CD4-positive, alpha-beta T cell (primary cell): ENCODE measurements around the gene SUCLG2. TPM values are rescaled to one million over a fixed set of nuclear protein-coding genes. Genes with fewer than 3 reads are reported as not detected.

Experiments used
- ATAC-seq: fragments of 200-7000 bp; cut with Tn5 transposase; one replicate; pipeline ENCODE4 v1.10.0; 2022; ENCODE audit warnings: mild to moderate bottlenecking; ENCODE audit not compliant: poor library complexity
- CTCF ChIA-PET: fragments of 350-600 bp; sonication (Branson Sonifier 250); formaldehyde crosslinking; loops from one replicate; lab custom pipeline; 2021; ENCODE audit warnings: antibody characterized with exemption, inconsistent platforms; lab: Charles Lee
- POLR2A ChIA-PET: fragments of 350-600 bp; sonication (Branson Sonifier 250); formaldehyde crosslinking; loops from one replicate; lab custom pipeline; 2021; ENCODE audit warnings: antibody characterized with exemption, inconsistent platforms; lab: Charles Lee
- DNase-seq, 14 experiments: peaks; one replicate each; pipeline ENCODE4 v3.0.0-alpha.2; 2013 to 2020; ENCODE audit warnings: mixed read lengths in 2 of 14
- H3K27ac ChIP-seq, 2 donors: one replicate each; pipeline versions ENCODE4 v1.5.1 to v1.7.0; 2013; ENCODE audit warnings: low read length in 2 of 2, low read depth in 1 of 2, mild to moderate bottlenecking in 1 of 2
- H3K27me3 ChIP-seq, 2 experiments: 1 replicate in 1 of 2; 2 replicates in 1 of 2; pipeline versions ENCODE4 v1.6.1 to v1.7.0; 2013; ENCODE audit warnings: low read length in 2 of 2, control low read depth in 1 of 2, mild to moderate bottlenecking in 1 of 2, moderate library complexity in 1 of 2; ENCODE audit not compliant: insufficient read depth in 2 of 2, control insufficient read depth in 1 of 2
- H3K36me3 ChIP-seq: one replicate; pipeline ENCODE4 v1.6.1; 2013; ENCODE audit warnings: low read length, control low read depth; ENCODE audit not compliant: insufficient read depth
- H3K4me1 ChIP-seq: one replicate; pipeline ENCODE4 v1.6.1; 2013; ENCODE audit warnings: low read length, control low read depth; ENCODE audit not compliant: insufficient read depth
- H3K4me3 ChIP-seq: one replicate; pipeline ENCODE4 v1.5.1; 2013; ENCODE audit warnings: mild to moderate bottlenecking, low read length, moderate library complexity
- H3K9me3 ChIP-seq, 2 experiments: 1 replicate in 1 of 2; 2 replicates in 1 of 2; pipeline versions ENCODE4 v1.6.1 to v1.7.0; 2013; ENCODE audit warnings: low read length in 2 of 2, mild to moderate bottlenecking in 2 of 2, control low read depth in 1 of 2, moderate library complexity in 1 of 2; ENCODE audit not compliant: control insufficient read depth in 1 of 2, insufficient read depth in 1 of 2
- H3K27ac Mint-ChIP-seq: one replicate; pipeline ENCODE4 v1.8.0; 2020; ENCODE audit warnings: mixed read lengths
- H3K27me3 Mint-ChIP-seq: one replicate; pipeline ENCODE4 v1.8.0; 2021; ENCODE audit warnings: mixed read lengths
- H3K36me3 Mint-ChIP-seq: one replicate; pipeline ENCODE4 v1.8.0; 2021; ENCODE audit warnings: low read depth, mixed read lengths
- H3K4me1 Mint-ChIP-seq: one replicate; pipeline ENCODE4 v1.8.0; 2021; ENCODE audit warnings: low read depth, mixed read lengths
- H3K4me3 Mint-ChIP-seq: one replicate; pipeline ENCODE4 v1.8.0; 2020; ENCODE audit warnings: mild to moderate bottlenecking, mixed read lengths
- H3K9me3 Mint-ChIP-seq: one replicate; pipeline ENCODE4 v1.8.0; 2020; ENCODE audit warnings: mixed read lengths
- intact Hi-C, 2 experiments: fragments of 100-400 bp; cut with DNase I in 1 of 2; cut with micrococcal nuclease in 1 of 2; formaldehyde crosslinking; loops; one replicate each; pipeline versions ENCODE4 v1.15.1 to v1.9.0; 2023 to 2025; cut with DNase I, micrococcal nuclease
- total RNA-seq, 174 experiments: library from RNA in 2 of 174; stranded (reverse) in 2 of 174; gene quantifications; one replicate each; pipeline ENCODE4 v1.2.3 and lab custom pipeline; 2021 to 2026
- TF ChIP-seq, protein P1 (sequence below): fragments of 200-600 bp; IDR thresholded peaks from one replicate; pipeline ENCODE4 v1.8.0; 2022; ENCODE audit warnings: antibody characterized with exemption, mild to moderate bottlenecking

Gene SUCLG2
- total RNA-seq, 2 experiments from 2014 or later: 51.7 to 52.4 TPM

GRCh38 chr3:67648229-67648628 lies 6.2 kb downstream of the SUCLG2 start:
- CTCF ChIA-PET: no interaction called here
- no peak overlapping the region for H3K4me3 Mint-ChIP-seq
- DNase-seq (no peak), ATAC-seq (no peak)
- H3K27me3 ChIP-seq: no peaks in the 10 kb centered on the region
- TF ChIP-seq, protein P1, sequence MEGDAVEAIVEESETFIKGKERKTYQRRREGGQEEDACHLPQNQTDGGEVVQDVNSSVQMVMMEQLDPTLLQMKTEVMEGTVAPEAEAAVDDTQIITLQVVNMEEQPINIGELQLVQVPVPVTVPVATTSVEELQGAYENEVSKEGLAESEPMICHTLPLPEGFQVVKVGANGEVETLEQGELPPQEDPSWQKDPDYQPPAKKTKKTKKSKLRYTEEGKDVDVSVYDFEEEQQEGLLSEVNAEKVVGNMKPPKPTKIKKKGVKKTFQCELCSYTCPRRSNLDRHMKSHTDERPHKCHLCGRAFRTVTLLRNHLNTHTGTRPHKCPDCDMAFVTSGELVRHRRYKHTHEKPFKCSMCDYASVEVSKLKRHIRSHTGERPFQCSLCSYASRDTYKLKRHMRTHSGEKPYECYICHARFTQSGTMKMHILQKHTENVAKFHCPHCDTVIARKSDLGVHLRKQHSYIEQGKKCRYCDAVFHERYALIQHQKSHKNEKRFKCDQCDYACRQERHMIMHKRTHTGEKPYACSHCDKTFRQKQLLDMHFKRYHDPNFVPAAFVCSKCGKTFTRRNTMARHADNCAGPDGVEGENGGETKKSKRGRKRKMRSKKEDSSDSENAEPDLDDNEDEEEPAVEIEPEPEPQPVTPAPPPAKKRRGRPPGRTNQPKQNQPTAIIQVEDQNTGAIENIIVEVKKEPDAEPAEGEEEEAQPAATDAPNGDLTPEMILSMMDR: no peak
- intact Hi-C loops: loop anchor here in 1 of 2 experiments (5.0 kb wide), 1 partner anchor 34 kb away; no protein-coding TSS in a partner anchor
- H3K4me1 ChIP-seq: peaks cover 20% of the 10 kb centered on the region
- POLR2A ChIA-PET: interaction anchor here (0.7 to 1.0 kb wide), 2 partner anchors 11 to 346 kb away, joined by 3 read pairs; no protein-coding TSS in a partner anchor
- peaks cover 8% of the 10 kb centered on the region for H3K36me3 ChIP-seq
- no peak overlapping the region for H3K4me3 ChIP-seq
- H3K27me3 Mint-ChIP-seq: no peaks in the 10 kb centered on the region
- no peak overlapping the region for H3K27ac ChIP-seq
- peaks cover 90% of the 10 kb centered on the region for H3K4me1 Mint-ChIP-seq
- no peaks in the 10 kb centered on the region for H3K9me3 ChIP-seq
- peaks cover 67% of the 10 kb centered on the region for H3K36me3 Mint-ChIP-seq
- H3K27ac Mint-ChIP-seq: peak overlapping the region; percentile 9
- no peaks in the 10 kb centered on the region for H3K9me3 Mint-ChIP-seq

- DNase-seq (no peak), ATAC-seq (no peak)
- Mint-ChIP-seq H3K4me1 (peaks cover 89% of the 10 kb centered on the region), H3K4me3 (no peak overlapping the region), H3K9me3 (no peaks in the 10 kb centered on the region), H3K36me3 (peaks cover 64% of the 10 kb centered on the region), H3K27ac (no peak overlapping the region), H3K27me3 (no peaks in the 10 kb centered on the region)
- H3K27me3 ChIP-seq: no peaks in the 10 kb centered on the region
- POLR2A ChIA-PET: interaction anchor here (1.0 kb wide), 1 partner anchor 10 kb away, joined by 3 read pairs; no protein-coding TSS in a partner anchor
- no peaks in the 10 kb centered on the region for H3K9me3 ChIP-seq
- peaks cover 16% of the 10 kb centered on the region for H3K36me3 ChIP-seq
- no peak overlapping the region for H3K27ac ChIP-seq
- CTCF ChIA-PET: no interaction called here
- TF ChIP-seq, protein P1: no peak
- peaks cover 20% of the 10 kb centered on the region for H3K4me1 ChIP-seq
- intact Hi-C loops: loop anchor here in 1 of 2 experiments (5.0 kb wide), 1 partner anchor 35 kb away; no protein-coding TSS in a partner anchor
- no peak overlapping the region for H3K4me3 ChIP-seq
These were observed 7.0 kb downstream of the SUCLG2 start for GRCh38 chr3:67647390-67647878.

DNA sequence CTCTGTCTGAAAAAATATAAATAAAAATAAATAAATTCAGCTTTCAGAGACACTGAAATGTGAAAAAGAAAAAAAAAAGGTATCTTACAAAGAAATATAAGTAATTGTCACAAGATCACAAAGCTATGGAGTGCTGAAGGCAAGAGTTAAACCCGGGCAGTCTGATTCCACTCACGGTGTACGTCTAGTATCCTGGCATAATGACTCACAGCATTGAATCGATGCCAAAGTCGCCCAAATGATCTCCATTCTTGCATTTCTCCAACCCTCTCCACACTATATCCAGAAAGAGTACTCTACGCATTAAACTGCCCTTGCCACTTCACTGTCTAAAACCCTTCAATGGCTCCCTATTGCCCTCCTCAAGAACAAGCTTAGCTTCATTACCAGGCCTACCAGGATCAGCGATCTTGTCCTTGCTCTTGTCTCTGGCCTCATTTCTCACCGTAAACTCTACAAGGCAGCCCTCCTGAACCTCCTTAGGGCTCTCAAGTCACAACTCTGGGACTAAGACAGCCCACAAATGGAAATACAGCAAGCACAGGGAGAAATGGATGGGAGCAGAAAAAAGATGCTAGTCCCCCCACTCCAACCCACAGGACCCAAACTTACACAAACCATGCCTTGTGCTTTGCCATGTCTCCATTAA lies 7.7 kb downstream of the SUCLG2 start:
- ChIA-PET POLR2A (interaction anchor here (0.8 kb wide), 1 partner anchor 9 kb away, joined by 3 read pairs; no protein-coding TSS in a partner anchor), CTCF (no interaction called here)
- no peaks in the 10 kb centered on the region for H3K27me3 Mint-ChIP-seq
- intact Hi-C loops: loop anchor here in 1 of 2 experiments (5.0 kb wide), 1 partner anchor 36 kb away; no protein-coding TSS in a partner anchor
- Histone ChIP-seq H3K27ac (no peak overlapping the region), H3K27me3 (no peaks in the 10 kb centered on the region), H3K36me3 (peaks cover 16% of the 10 kb centered on the region), H3K4me1 (peaks cover 20% of the 10 kb centered on the region), H3K4me3 (no peak overlapping the region), H3K9me3 (no peaks in the 10 kb centered on the region)
- H3K36me3 Mint-ChIP-seq: peaks cover 65% of the 10 kb centered on the region
- H3K4me1 Mint-ChIP-seq: peaks cover 89% of the 10 kb centered on the region
- DNase-seq (no peak), ATAC-seq (no peak)
- no peak overlapping the region for H3K27ac Mint-ChIP-seq
- H3K9me3 Mint-ChIP-seq: no peaks in the 10 kb centered on the region
- H3K4me3 Mint-ChIP-seq: no peak overlapping the region
- TF ChIP-seq, protein P1: no peak
